Eye (tissue), 1 donor: ENCODE results near the gene KCNA1.

Experiments used
- DNase-seq: peaks from one replicate; pipeline ENCODE4 v3.0.0-alpha.2; 2015

Gene KCNA1

DNA sequence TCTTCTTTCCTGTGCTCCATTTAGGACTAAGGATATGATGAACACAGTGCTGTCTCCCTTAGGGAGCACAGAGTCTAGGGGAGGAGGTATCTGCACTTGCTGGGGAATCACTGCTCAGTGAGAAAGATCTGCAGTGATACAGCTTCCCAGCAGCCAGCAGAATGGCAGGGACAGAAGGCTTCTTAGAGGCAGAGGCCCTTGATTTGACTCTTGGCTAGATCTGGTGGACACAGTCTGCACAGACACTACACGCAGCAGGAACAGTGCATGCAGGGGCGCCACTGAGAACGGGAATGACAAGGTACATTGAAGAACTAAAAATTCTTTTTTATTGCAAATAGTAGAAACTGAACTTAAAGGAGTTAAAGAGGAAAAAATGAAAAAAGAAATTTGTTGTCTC is 51.6 kb downstream of the KCNA1 start:
- DNase-seq: no peak

DNA sequence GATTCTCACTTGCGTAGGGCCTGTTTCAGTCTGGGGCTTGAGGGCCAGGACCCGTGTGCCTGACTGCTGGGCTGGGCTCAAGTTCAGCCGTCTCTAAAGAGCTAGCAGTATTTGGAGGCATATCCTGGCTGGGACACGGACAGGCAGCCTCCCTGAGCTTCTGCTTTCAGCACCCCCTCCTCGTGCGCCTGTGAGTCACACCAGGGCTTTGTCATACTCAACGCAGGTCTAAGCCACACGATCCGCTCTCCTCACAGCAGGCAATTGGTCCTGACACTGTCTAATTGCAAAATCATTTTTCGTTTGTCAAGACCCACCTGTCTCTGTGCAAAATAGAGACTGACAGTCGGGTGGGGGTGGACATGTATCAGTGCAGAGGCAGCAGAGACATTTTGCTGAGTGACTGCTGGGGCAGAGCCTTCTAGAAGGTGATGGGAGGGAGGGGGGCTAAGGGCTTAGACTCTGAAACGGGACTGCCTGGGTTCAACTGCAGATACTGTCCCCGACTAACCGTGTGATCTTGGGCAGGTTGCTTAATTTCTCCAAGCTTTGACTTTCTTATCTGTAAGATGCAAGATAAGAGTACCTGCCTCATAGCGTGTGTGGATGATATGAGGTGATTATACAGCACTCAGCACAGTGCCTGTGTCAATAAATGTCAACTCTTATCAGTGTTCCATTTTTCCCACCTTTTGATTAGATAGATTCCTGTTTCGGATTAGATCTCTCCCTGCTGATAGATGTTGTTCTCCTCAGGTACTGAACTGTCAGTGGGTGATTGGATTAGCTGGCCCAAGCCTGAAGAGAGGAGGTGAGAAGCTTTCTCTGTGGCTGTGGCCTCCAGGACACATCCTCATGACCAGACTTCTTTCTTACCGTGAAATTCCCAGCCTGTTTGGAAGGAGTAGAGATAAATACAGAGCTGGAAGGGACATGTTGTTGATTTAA is 53.1 kb downstream of the KCNA1 start:
- no peak for DNase-seq
